ENCODE results near the gene KCNMB2. TPM values are rescaled to one million over a fixed set of nuclear protein-coding genes. Genes with fewer than 3 reads are reported as not detected.

The KCNMB2 gene
- total RNA-seq, 1 donor from 2014 or later = not detected

DNA sequence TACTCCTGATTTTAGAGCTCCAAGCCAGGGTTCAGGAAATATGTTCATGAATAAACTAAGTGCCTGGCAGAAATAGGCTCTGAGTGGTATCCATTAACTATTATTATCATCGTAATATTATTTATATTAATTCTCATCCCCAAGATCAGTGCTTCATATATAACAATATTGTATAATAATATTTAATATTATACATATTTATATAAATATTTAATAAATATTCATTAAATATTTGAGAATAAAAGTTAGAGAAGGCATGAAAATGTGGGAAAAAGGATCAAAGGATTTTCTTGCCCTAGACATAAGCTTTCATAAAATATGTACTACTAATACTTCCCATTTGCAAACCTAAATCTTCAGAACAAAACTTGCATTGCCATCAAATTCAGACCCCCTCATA lies 338.9 kb downstream of the KCNMB2 start:
- TF ChIP-seq, protein P1, sequence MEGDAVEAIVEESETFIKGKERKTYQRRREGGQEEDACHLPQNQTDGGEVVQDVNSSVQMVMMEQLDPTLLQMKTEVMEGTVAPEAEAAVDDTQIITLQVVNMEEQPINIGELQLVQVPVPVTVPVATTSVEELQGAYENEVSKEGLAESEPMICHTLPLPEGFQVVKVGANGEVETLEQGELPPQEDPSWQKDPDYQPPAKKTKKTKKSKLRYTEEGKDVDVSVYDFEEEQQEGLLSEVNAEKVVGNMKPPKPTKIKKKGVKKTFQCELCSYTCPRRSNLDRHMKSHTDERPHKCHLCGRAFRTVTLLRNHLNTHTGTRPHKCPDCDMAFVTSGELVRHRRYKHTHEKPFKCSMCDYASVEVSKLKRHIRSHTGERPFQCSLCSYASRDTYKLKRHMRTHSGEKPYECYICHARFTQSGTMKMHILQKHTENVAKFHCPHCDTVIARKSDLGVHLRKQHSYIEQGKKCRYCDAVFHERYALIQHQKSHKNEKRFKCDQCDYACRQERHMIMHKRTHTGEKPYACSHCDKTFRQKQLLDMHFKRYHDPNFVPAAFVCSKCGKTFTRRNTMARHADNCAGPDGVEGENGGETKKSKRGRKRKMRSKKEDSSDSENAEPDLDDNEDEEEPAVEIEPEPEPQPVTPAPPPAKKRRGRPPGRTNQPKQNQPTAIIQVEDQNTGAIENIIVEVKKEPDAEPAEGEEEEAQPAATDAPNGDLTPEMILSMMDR (IDR thresholded peaks at IDR 0.05) = no peak
- H3K36me3 Mint-ChIP-seq (ENCODE audit: unreplicated experiment) = no peaks in the 10 kb centered on the region
- no peak for DNase-seq (ENCODE audit: extremely low spot score, unreplicated experiment)
- no peaks in the 10 kb centered on the region for H3K4me1 Mint-ChIP-seq (ENCODE audit: unreplicated experiment)
- peaks cover 6% of the 10 kb centered on the region for H3K9me3 Mint-ChIP-seq (ENCODE audit: unreplicated experiment)
- no peak overlapping the region for H3K27ac Mint-ChIP-seq (ENCODE audit: unreplicated experiment)
- peaks cover 28% of the 10 kb centered on the region for H3K27me3 Mint-ChIP-seq (ENCODE audit: unreplicated experiment)
- H3K4me3 Mint-ChIP-seq (ENCODE audit: unreplicated experiment) = no peak overlapping the region

DNA sequence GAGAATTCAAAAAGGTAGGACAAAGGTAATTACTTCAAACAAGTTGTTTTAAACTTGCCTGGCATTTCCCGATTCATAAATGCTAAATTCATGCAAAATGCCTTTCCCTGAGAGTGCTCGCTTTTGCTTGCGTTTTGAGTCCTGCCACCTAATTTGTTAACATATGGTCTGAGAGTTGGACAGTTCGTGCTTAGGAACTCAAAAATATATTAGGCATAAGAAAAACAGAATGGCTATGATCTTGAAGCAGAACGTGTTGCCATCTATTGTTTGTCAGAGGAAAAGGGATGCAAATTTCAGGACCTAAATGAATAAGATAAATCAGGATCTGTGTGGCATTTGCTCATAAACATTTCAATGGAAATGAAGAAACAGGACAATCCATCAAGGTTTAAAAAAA lies 339.6 kb downstream of the KCNMB2 start:
- Mint-ChIP-seq H3K9me3 (ENCODE audit: unreplicated experiment) (peaks cover 6% of the 10 kb centered on the region), H3K4me3 (ENCODE audit: unreplicated experiment) (no peak overlapping the region), H3K4me1 (ENCODE audit: unreplicated experiment) (no peaks in the 10 kb centered on the region), H3K36me3 (ENCODE audit: unreplicated experiment) (no peaks in the 10 kb centered on the region), H3K27me3 (ENCODE audit: unreplicated experiment) (peaks cover 32% of the 10 kb centered on the region), H3K27ac (ENCODE audit: unreplicated experiment) (no peak overlapping the region)
- DNase-seq (ENCODE audit: extremely low spot score, unreplicated experiment) = no peak
- TF ChIP-seq, protein P1 (IDR thresholded peaks at IDR 0.05) = peak; percentile 9

DNA sequence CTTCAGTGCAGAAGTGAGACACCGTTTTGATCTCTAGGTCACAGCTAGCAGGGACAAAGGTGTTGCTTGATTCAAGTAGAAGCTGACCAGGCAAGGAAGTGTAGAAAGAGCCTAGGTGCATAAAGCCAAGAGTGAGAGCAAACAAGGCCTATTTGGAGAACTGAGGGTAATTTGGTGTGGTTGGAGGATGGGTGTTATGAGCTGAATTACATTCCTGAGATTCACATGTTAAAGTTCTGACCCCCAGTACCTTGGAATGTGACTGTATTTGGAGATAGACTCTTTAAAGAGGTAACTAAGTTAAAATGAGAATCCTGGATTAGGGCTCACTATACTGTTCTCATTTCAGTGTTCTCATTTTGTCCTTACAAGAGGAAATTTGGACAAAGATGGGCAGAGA lies 344.0 kb downstream of the KCNMB2 start:
- peaks cover 19% of the 10 kb centered on the region for H3K9me3 Mint-ChIP-seq (ENCODE audit: unreplicated experiment)
- peaks cover 2% of the 10 kb centered on the region for H3K36me3 Mint-ChIP-seq (ENCODE audit: unreplicated experiment)
- no peaks in the 10 kb centered on the region for H3K4me1 Mint-ChIP-seq (ENCODE audit: unreplicated experiment)
- no peak overlapping the region for H3K4me3 Mint-ChIP-seq (ENCODE audit: unreplicated experiment)
- H3K27ac Mint-ChIP-seq (ENCODE audit: unreplicated experiment) = no peak overlapping the region
- TF ChIP-seq, protein P1 (IDR thresholded peaks at IDR 0.05) = no peak
- H3K27me3 Mint-ChIP-seq (ENCODE audit: unreplicated experiment) = peaks cover 54% of the 10 kb centered on the region
- no peak for DNase-seq (ENCODE audit: extremely low spot score, unreplicated experiment)

Data from osteocyte (in vitro differentiated cells).